GM19239 (cell line): ENCODE measurements around the gene NDUFA7.
"Not testable (repeated sequence)": the region's sequence is repeated elsewhere in the genome, so short reads cannot be mapped to it uniquely, and the experiment has no call there.

Source experiments
- DNase-seq: peaks from one replicate; pipeline ENCODE4 v3.0.0; 2011; ENCODE audit warnings: low spot score; ENCODE audit not compliant: insufficient read length
- FAIRE-seq: peaks from 2 replicates; lab custom pipeline; 2011; peaks lifted over from hg19 to GRCh38; lab: Jason Lieb, UNC

The NDUFA7 gene

DNA sequence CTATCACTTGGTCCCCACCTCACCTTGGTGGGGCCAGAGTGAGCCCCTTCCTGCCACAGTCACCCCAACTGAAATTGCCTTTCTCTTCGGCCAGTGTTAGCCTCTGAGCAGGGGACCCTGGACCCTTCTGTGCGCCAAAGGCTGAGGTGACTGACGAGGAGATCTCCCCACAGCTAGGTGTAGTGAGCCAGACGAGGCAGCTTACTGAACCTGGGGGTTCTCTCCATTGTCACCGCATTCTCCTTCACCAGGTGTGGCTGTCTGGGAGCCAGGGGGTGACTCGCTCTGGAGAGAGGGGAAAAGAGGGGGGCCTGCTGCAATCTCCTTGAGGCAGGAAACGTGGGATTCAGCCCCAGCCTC, 1.4 kb upstream of the NDUFA7 start:
- FAIRE-seq: no peak
- DNase-seq: no peak

DNA sequence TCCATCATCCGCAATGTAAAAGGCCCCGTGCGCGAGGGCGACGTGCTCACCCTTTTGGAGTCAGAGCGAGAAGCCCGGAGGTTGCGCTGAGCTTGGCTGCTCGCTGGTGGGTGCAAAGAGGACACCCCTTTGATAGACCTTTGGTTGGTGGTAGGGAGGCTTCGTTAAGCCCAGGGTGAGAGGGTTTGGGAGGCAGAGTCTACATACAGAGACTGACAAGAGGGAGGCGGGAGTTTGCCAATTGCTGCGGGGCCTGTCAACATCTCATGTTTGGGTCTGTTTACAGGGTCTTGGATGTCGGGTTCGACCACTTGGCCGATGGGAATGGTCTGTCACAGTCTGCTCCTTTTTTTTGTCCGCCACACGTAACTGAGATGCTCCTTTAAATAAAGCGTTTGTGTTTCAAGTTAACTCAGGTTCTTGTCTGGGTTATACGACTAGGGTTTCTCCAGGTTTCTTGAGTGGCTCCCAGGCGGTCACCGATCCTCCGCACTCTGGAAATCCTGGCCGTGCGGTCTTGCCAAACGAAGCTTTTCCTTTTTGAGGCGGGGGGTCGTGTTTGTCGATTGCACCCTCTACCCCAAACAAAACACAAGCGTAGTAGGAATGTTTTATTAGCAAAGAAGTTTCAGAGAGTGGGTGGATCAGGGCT, 937 bp upstream of the NDUFA7 start:
- DNase-seq (no peak), FAIRE-seq (no peak)

DNA sequence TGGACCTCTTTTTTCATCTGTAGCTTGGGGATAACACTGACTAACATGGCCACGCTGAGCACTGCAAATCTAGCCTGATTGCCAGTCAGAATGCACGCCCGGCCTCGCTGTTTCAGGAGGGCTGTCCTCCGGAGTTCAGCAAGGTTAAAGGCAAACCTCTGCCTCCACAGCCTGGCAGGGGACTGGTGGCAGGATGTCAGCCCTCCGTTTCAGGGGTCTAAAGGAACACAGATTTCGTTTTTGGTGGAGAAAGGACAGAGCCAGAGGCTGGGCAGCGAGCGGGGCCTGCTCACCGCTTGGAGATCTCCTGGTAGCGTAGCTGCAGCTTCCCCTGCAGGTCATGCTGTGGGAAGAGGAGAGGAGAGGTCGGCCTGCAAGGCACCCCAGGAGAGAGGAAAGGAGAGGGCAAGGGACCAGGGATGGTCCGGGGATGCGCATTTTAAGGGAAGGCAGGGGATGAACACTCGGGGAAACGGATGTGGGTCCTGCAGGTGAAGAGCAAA, 560 bp downstream of the NDUFA7 start:
- FAIRE-seq: no peak
- DNase-seq: no peak

DNA sequence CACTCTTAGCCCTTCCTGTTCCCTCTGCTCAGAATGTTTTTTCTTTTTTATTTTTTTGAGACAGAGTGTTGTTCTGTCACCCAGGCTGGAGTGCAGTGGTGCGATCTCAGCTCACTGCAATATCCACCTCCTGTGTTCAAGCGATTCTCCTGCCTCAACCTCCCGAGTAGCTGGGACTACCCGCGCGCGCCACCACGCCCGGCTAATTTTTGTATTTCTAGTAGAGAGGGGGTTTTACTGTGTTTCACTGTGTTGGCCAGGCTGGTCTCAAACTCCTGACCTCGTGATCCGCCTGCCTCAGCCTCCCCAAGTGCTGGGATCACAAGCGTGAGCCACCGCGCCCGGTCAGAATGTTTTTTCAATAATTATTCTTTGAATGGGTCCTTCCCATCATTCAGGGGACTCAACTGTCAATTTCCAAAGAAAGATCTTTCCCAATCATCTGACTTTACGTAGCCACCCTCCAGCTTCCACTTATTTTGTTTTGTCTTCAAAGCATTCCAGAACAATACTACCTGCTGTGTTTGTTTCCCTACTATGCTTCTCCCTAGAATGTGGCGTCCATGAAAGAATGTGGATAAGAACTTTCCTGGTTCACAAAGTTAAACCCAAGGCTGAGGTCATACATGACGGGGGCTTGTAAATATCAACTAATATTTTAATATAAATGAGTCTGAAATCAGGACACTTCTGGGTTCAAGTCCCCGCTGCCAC, 1.2 kb downstream of the NDUFA7 start:
- DNase-seq: no peak
- no peak for FAIRE-seq

DNA sequence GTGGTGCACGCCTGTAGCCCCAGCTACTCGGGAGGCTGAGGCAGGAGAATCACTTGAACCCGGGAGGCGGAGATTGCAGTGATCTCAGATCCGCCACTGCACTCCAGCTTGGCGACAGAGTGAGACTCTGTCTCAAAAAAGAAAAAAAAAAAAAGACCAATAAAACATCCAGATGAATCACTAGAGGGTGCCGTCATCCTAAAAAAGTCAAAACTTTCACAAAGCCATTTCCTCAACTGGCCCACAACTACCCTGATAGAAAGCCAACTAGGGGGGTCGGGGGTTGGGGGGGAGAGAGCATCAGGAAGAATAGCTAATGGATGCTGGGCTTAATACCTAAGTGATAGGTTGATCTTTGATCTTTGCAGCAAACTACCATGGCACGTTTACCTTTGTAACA, 2.3 kb downstream of the NDUFA7 start:
- DNase-seq: not testable (repeated sequence)

DNA sequence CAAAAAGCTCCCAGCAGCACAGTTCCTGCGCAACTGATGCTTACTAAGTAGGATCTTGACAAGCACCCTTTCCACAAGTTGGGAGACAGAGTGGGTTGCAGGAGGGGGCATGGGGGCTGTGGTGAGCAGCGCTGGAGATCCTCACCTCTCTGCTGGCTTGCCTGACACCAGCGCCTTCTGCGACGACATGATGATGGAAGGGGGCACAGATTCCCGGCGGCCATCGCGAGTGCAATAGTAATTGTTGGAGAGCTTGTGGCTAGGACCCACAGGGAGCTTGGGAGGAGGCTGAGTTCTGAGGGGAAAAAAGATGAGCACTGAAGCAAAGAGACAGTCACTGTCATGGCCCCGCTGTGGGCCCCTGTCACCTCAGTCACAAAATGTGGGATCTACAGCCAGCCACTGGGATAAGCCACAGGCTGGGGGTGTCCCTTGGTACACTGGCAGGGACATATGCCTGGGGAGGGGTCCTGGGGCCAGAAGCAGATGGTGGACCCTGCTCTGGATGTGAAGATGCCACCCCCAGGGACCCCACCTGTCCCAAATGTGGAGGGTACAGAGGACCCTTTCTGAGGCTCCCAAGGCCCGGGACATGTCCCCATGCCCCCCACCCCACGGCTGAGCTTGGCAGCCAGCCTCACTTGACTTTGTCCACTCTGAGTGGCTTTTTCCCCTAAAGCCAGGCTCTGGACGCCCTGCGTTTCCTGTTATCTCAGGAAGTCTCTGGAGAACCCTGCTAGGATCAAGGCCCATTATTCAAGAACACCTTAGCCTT, 4.6 kb downstream of the NDUFA7 start:
- no peak for FAIRE-seq
- DNase-seq: no peak

More for the DNA sequence above, 2.3 kb downstream of the NDUFA7 start:
- FAIRE-seq: not testable (repeated sequence)

DNA sequence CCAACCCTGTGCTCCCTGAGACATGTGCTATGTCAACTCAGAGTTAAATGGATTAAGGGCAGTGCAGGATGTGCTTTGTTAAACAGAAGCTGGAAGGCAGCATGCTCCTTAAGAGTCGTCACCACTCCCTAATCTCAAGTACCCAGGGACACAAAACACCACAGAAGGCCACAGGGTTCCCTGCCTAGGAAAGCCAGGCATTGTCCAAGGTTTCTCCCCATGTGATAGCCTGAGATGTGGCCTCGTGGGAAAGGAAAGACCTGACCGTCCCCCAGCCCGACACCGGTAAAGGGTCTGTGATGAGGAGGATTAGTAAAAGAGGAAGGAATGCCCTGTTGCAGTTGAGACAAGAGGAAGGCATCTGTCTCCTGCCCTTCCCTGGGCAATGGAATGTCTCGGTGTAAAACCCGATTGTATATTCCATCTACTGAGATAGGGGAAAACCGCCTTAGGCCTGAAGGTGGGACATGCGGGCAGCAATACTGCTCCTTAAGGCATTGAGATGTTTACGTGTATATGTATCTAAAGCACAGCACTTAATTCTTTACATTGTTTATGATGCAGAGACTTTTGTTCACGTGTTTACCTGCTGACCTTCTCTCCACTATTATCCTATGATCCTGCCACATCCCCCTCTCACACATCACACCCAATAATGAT, 6.1 kb downstream of the NDUFA7 start:
- not testable (repeated sequence) for DNase-seq, FAIRE-seq

DNA sequence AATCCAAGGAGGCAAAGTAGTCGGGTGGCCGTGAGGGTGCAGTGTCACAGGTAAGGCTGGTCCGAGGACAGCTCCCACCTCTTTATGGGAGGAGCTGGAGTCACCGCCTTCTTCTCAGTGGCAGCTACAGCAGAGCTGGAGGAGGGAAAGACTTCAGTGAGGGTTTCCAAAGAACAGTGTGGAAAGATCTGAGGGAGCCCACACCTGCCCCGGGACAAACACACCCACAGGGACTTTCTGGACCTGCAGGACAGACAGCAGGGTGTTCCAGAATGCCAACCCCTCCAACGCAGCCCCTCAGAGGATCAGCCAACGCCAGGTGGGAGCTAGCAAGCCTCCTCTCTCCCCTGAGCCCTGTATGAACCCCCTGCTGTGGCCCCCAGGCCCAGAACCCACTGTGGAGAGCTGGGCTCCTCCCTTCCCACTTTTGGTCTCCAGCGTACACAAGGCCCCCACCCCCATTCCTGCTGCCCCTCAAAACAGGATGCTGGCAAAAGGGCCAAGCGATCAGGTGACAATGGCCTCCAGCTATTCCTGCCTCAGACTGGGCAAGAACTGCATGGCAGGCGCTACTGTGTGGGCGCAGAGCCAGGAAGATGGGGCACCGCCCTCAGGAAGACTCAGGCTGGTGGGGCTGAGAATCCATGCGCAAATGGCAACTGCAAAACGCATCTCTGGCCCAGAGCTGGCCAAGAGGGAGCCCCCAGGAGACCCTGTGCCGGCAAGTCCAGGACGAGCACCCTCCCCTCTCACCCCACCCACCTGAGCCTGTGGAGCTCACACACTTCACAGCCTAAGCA, 9.5 kb downstream of the NDUFA7 start:
- DNase-seq (no peak), FAIRE-seq (no peak)

DNA sequence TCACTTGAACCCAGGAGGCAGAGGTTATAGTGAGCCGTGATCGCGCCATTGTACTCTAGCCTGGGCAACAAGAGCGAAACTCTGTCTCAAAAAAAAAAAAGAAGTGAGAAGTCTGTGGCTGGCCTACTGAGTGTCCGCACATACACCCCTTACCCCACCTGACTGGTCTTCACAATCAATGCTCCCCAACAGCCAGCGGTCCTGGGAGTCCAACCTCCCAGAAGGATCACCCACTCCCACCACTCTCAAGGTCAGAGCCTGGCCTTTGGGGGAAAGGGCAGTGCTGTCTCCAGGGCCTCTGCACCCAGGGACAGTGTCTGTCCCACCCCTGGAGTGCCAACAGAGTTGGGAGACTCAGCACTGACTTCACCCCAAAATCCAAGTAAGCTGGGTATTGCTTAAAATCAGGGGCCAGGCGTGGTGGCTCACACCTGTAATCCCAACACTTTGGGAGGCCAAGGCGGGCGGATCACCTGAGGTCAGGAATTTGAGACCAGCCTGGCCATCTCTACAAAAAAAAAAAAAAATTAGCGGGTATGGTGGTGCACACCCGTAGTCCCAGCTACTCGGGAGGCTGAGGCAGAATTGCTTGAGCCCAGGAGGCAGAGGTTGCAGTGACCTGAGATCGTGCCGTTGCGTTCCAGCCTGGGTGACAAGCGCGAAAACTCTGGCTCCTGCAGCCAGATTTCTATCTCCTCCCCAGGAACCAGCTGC, 10.7 kb downstream of the NDUFA7 start:
- FAIRE-seq (no peak), DNase-seq (no peak)

DNA sequence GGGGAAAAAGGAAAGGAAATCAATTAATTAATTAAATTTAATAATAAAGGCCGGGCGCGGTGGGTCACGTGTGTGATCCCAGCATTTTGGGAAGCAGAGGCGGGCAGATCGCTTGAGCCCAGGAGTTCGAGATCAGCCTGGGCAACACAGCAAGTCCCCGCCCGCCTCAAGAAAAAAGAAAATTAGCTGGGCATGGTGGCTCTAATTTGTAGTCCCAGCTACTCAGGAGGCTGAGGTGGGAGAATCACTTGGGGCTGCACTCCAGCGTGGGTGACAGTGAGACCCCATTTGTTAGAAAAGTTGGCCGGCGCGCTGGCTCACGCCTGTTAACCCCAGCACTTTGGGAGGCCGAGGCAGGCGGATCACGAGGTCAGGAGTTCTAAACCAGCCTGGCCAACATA, 12.3 kb downstream of the NDUFA7 start:
- FAIRE-seq: no peak
- DNase-seq: no peak

DNA sequence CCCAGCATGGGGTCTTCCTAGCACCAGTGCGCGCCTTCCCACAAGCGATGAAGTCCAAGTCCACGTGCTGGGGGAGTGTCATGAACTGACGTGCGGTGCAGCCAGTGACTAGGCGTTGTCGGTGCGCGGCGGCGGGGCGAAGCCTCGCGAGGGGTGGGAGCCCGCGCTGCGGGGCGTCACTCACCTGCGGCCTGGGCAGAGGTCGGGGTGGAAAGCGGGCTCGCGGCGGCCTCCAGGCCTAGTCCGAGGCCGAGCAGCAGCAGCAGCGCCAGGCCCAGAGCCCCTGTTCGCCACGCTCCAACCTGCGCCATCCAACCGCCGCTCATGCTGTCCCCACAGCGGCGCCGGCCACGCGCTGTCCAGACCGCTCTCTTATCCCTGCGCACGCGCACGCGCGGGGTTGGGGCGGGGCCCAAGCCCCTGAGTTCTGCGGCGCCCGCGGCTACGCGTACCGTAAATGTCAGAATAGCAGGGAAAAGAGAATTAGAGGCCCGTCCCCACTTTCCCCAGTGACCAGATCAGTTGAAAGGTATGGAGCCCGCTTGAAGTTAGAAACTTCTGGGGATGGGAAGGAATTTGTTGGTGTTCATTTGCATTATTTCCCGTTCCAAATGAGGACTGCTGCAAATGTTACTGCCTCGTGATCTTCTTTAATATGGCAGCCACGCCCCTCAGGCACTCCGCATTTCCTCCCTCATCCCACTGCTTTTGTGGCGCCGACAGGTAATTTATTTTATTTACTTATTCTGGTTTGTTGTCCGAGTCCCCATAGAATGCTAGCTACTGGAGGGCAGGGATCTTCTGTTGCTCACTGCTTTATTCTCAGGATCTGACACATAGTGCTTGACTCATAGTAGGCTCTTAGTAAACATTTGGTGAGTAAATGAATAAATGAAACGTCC, 13.0 kb downstream of the NDUFA7 start, which contains the start of gene CD320:
CD320 (minus strand) TSS at position 394 of the 902 bp plus-strand sequence; CDS start at position 326, 68 bp downstream.
- peak; percentile 91 for FAIRE-seq

DNA sequence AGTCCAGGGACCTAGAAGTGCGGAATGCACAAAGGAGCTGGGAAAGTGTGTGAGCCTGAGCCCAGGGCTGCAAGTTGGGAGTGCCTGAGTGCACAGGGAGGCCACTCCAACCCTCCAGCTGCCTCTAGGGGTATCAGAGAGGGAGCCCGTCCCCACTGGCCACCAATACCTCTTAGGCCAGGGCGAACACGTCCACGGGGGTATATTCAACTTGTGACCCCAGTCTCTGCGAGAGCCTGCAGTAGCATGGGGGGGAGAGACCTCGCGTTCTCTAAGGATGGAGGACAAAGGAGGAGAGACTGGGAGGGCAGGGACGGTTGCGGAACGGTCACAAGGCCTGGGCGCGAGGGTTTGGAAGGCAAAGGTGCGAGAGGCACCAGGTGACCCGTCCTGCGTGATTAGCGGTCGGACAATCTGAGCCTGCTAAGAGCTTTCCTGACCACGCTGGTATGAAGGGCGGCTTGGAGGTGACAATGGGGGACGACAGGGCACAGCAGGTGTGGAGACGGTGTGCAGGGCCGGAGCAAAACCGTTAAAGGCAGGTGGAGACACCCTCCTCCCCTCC, 13.7 kb downstream of the NDUFA7 start:
- DNase-seq: no peak

More for the DNA sequence above, 13.0 kb downstream of the NDUFA7 start, which contains the start of gene CD320:
- peak; percentile 90 for DNase-seq

DNA sequence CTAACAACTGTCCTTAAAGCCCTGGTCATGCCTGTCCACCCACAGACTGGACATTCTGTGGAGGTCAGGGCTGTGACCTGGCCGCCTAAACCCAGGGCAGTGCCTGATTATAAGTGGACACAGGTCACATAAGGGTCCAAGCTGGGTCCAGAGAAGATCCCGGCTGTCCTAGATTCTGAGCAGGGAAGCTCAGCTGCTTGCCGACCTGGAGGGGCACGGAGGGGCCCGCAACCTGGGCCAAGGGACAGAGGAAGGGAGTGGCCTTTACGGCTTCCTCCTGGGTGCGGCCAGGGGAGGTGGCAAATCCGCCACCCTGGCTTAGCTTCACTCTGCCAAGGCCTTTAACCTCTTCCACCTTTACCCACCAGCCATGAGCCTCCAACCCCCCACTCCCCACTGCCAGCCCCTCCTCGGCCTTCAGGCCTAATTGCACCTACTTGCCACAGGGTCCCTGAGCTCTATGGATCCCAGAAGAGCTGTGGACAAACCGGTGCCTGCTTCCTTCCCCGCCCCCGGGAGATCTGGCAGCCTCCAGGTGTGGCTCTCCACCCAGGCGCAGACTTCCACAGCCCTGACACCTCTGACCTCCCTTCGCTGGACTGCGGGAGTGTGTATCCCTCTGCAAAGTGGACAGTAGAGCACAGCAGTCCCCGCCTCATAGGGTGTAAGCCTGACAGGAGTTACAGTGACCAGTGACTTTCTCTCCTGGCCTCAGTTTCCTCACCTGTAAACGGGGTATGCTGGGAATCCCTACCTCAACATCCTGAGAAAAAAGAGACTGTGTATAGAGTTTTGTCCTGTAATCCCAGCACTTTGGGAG, 14.7 kb downstream of the NDUFA7 start:
- no peak for DNase-seq
- FAIRE-seq: no peak

More for the DNA sequence above, 13.7 kb downstream of the NDUFA7 start:
- peak; percentile 81 for FAIRE-seq

DNA sequence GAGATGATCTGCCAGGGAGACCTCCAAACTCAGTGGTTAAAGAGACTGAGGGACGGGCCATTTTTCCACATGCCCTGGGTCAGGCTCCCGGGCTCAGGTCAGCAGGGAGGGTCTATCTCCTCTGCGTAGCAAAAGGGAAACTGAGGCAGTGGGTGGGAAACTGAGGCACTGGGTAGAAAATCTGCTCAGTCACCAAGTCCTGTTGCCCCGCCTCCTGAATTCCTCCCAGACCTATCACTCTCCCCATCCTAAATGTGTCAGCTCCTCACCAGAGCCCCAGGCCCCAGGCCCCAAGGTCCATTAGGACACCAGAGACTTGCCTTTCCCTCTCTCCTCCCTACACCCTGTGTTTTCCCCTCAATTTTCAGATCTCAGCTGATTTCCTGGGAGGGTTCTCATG, 15.4 kb downstream of the NDUFA7 start:
- DNase-seq (no peak), FAIRE-seq (no peak)

DNA sequence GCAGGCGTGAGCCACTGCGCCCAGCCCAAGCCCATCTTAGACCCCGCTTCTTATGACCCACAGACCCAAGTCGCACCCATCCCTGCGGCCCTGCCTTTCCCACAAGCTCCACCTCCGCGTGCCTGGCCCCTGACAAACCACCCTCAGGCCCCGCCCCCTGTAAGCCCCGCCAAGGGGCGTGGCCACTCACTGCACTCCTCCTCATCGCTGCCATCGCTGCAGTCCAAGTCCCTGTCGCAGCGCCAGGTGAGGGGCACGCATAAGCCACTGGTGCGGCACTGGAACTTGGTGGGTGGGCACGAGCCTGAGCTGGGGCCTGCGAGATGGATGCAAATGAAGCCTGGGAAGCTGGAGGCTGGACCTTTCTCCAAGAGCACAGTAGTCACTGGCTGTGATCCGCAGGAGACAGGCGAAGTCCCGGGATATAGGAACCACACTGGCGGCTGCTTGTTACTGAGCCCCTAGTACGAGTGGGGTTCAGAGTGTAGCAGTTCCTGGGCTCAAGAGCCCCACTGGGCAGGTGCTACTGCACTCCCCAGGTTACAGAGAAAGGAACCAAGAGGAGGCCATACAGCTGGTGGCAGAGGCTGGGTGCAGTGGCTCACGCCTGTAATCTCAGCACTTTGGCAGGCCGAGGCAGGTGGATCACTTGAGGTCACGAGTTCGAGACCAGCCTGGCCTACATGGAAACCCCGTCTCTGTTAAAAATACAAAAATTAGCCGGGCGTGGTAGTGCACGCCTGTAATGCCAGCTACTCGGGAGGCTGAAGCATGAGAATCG, 16.1 kb downstream of the NDUFA7 start:
- FAIRE-seq: no peak
- no peak for DNase-seq

DNA sequence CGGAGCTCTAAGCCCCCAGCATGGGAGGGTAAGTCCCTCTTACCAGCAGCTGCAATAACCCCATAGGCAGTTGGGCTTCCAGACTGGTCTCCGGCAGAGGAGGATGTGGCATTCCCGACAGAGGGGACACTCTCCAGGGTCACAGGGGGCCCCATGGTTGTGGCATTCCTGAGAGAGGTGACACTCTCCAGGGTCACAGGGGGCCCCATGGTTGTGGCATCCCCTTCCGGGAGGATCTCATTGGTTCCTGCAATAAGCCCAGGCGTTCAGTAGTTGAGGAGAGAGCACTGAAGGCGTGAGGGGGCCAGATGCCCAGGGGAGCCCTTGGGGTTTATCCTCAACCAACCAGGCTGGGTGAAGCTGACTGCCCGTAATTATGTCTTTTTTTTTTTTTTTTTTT, 18.4 kb downstream of the NDUFA7 start:
- FAIRE-seq (no peak), DNase-seq (no peak)
